ENCODE results near the gene RBMX. TPM values are rescaled to one million over a fixed set of nuclear protein-coding genes. Genes with fewer than 3 reads are reported as not detected.
"Not testable (repeated sequence)": the region's sequence is repeated elsewhere in the genome, so short reads cannot be mapped to it uniquely, and the experiment has no call there.

The RBMX gene
- total RNA-seq, 1 experiment from 2014 or later: 414 TPM

- Histone ChIP-seq H2BK12ac (ENCODE audit: insufficient read length, low read depth, low read length) (no peak overlapping the region), H3K56ac (ENCODE audit: insufficient read length, low read depth, low read length) (no peak overlapping the region), H2BK20ac (ENCODE audit: low read depth, low read length, poor library complexity, severe bottlenecking) (no peak overlapping the region), H2AFZ (ENCODE audit: low read length) (no peak overlapping the region), H3K4ac (ENCODE audit: low read depth, low read length) (no peak overlapping the region), H2AK5ac (ENCODE audit: insufficient read length, low read length) (no peak overlapping the region), H3K27me3 (ENCODE audit: insufficient read depth, low read length) (no peaks in the 10 kb centered on the region), H3K79me2 (ENCODE audit: insufficient read depth, low read length) (no peaks in the 10 kb centered on the region), H3K27ac (ENCODE audit: insufficient read length, low read depth, low read length) (no peak overlapping the region), H3K79me1 (ENCODE audit: insufficient read depth, low read depth, low read length, poor library complexity, severe bottlenecking) (no peaks in the 10 kb centered on the region), H3K23me2 (ENCODE audit: insufficient read length, low read depth, low read length, poor library complexity, severe bottlenecking) (no peaks in the 10 kb centered on the region), H3K9ac (ENCODE audit: extremely low read depth, insufficient read length, low read length) (no peak overlapping the region), H2BK120ac (ENCODE audit: low read depth, low read length, poor library complexity, severe bottlenecking) (no peak overlapping the region), H4K8ac (replicated peaks; ENCODE audit: insufficient read length, low read depth, low read length) (no peak overlapping the region), H4K5ac (ENCODE audit: insufficient read length, low read depth, low read length) (no peak overlapping the region), H2BK5ac (ENCODE audit: insufficient read length, low read length) (no peak overlapping the region), H3K18ac (ENCODE audit: insufficient read length, low read depth, low read length) (no peak overlapping the region), H2BK15ac (ENCODE audit: low read depth, low read length) (no peak overlapping the region), H4K20me1 (ENCODE audit: control insufficient read depth, insufficient read depth, insufficient read length) (no peaks in the 10 kb centered on the region), H3K4me1 (ENCODE audit: insufficient read depth, low read length) (no peaks in the 10 kb centered on the region), H3K14ac (ENCODE audit: insufficient read depth, low read length) (no peak overlapping the region), H3T11ph (ENCODE audit: low read length) (no peak overlapping the region), H3K4me2 (ENCODE audit: insufficient read depth, insufficient read length, low read length) (no peak overlapping the region), H3K9me3 (ENCODE audit: control insufficient read depth, low read depth, low read length) (peaks cover 5% of the 10 kb centered on the region), H4K91ac (ENCODE audit: insufficient read length, low read depth, low read length) (no peak overlapping the region), H3K23ac (ENCODE audit: insufficient read length, low read depth, low read length) (no peak overlapping the region)
- TF ChIP-seq CTCF (conservative IDR thresholded peaks at IDR 0.05): no peak
- WGBS (ENCODE audit: extremely low coverage, insufficient read length, low lambda C conversion rate): no CpG with 5 or more reads among the region's 1 CpG
- Mint-ChIP-seq H3K36me3 (ENCODE audit: insufficient read depth in 1 of 3, low read depth in 3 of 3) (peaks cover 0 to 4% (median 0%) of the 10 kb centered on the region in 3 experiments; a peak in 1 of 7 replicates), H3K27ac (no peak overlapping the region), H3K4me1 (peaks cover 2% of the 10 kb centered on the region in 2 experiments; a peak in 2 of 4 replicates), H3K27me3 (ENCODE audit: low read depth) (no peaks in the 10 kb centered on the region; the same call in 1 of the 2 replicates), H3K9me3 (peaks cover 42 to 60% of the 10 kb centered on the region in 2 experiments), H3K4me3 (no peak overlapping the region)
- no peak for DNase-seq
Measured at GRCh38 chrX:136899221-136899620, 18.7 kb upstream of the RBMX start.

- not testable (repeated sequence) for H3K18ac ChIP-seq (ENCODE audit: insufficient read length, low read depth, low read length); H4K91ac ChIP-seq (ENCODE audit: insufficient read length, low read depth, low read length); H4K5ac ChIP-seq (ENCODE audit: insufficient read length, low read depth, low read length); H3K4me1 Mint-ChIP-seq; H3K23ac ChIP-seq (ENCODE audit: insufficient read length, low read depth, low read length); H3K4ac ChIP-seq (ENCODE audit: low read depth, low read length); H2AFZ ChIP-seq (ENCODE audit: low read length); H3K27ac Mint-ChIP-seq; H3K27ac ChIP-seq (ENCODE audit: insufficient read length, low read depth, low read length); H3K27me3 Mint-ChIP-seq (ENCODE audit: low read depth); H4K20me1 ChIP-seq (ENCODE audit: control insufficient read depth, insufficient read depth, insufficient read length); H3K56ac ChIP-seq (ENCODE audit: insufficient read length, low read depth, low read length); H3K9ac ChIP-seq (ENCODE audit: extremely low read depth, insufficient read length, low read length); H2BK120ac ChIP-seq (ENCODE audit: low read depth, low read length, poor library complexity, severe bottlenecking); H3K23me2 ChIP-seq (ENCODE audit: insufficient read length, low read depth, low read length, poor library complexity, severe bottlenecking); H3K4me2 ChIP-seq (ENCODE audit: insufficient read depth, insufficient read length, low read length); H2BK15ac ChIP-seq (ENCODE audit: low read depth, low read length); H2BK20ac ChIP-seq (ENCODE audit: low read depth, low read length, poor library complexity, severe bottlenecking); H2BK5ac ChIP-seq (ENCODE audit: insufficient read length, low read length); H3K79me1 ChIP-seq (ENCODE audit: insufficient read depth, low read depth, low read length, poor library complexity, severe bottlenecking); H3K79me2 ChIP-seq (ENCODE audit: insufficient read depth, low read length); H2BK12ac ChIP-seq (ENCODE audit: insufficient read length, low read depth, low read length); H3K27me3 ChIP-seq (ENCODE audit: insufficient read depth, low read length); DNase-seq; H2AK5ac ChIP-seq (ENCODE audit: insufficient read length, low read length); H3K14ac ChIP-seq (ENCODE audit: insufficient read depth, low read length); H3T11ph ChIP-seq (ENCODE audit: low read length); H3K9me3 ChIP-seq (ENCODE audit: control insufficient read depth, low read depth, low read length); H3K36me3 Mint-ChIP-seq (ENCODE audit: insufficient read depth in 1 of 3, low read depth in 3 of 3); H4K8ac ChIP-seq (replicated peaks; ENCODE audit: insufficient read length, low read depth, low read length); H3K4me3 Mint-ChIP-seq; H3K4me1 ChIP-seq (ENCODE audit: insufficient read depth, low read length)
- peaks cover 43 to 60% of the 10 kb centered on the region in 2 experiments for H3K9me3 Mint-ChIP-seq
- WGBS (ENCODE audit: extremely low coverage, insufficient read length, low lambda C conversion rate): no CpG with 5 or more reads among the region's 7 CpGs
Measured at GRCh38 chrX:136898752-136899151, 18.2 kb upstream of the RBMX start.
